Coronary artery (tissue), 2 donors: Measurements from ENCODE around the gene CAD.
"Not testable (repeated sequence)": the region's sequence is repeated elsewhere in the genome, so short reads cannot be mapped to it uniquely, and the experiment has no call there.

ENCODE experiments used
- DNase-seq: peaks from one replicate; pipeline ENCODE4 v3.0.0-alpha.2; 2017; ENCODE audit warnings: low spot score
- H3K27ac ChIP-seq, 2 donors: fragments of 200-600 bp; sonication (generic); one replicate each; pipeline ENCODE4 v1.5.1; 2016 to 2019
- H3K4me3 ChIP-seq: fragments of 200-600 bp; sonication (generic); 2 replicates; pipeline ENCODE4 v1.5.1; 2016; ENCODE audit warnings: mild to moderate bottlenecking, moderate library complexity
- CTCF ChIP-seq: fragments of 200-600 bp; sonication (generic); IDR thresholded peaks from one replicate; pipeline ENCODE4 v1.5.1; 2019; ENCODE audit warnings: antibody characterized with exemption

CAD gene

GRCh38 chr2:27263287-27264252 lies 46.4 kb downstream of the CAD start:
- Histone ChIP-seq H3K27ac (no peak overlapping the region), H3K4me3 (peak overlapping the region; percentile 66)
- no peak for DNase-seq
- no peak for TF ChIP-seq CTCF

- DNase-seq: no peak
These were observed 47.1 kb downstream of the CAD start for GRCh38 chr2:27264253-27264752.

GRCh38 chr2:27264753-27265535 lies 47.8 kb downstream of the CAD start:
- TF ChIP-seq CTCF: no peak
- Histone ChIP-seq H3K4me3 (peak overlapping the region; percentile 66), H3K27ac (no peak overlapping the region)
- DNase-seq: no peak

More at GRCh38 chr2:27264253-27264752, 47.1 kb downstream of the CAD start:
- Histone ChIP-seq H3K4me3 (peak overlapping the region; percentile 66), H3K27ac (no peak overlapping the region)
- TF ChIP-seq CTCF: no peak

GRCh38 chr2:27265536-27265870 lies 48.3 kb downstream of the CAD start:
- no peak overlapping the region for H3K4me3 ChIP-seq
- no peak overlapping the region for H3K27ac ChIP-seq
- DNase-seq: no peak
- no peak for TF ChIP-seq CTCF

GRCh38 chr2:27268296-27268695 lies 51.1 kb downstream of the CAD start:
- H3K27ac ChIP-seq, H3K4me3 ChIP-seq: not testable (repeated sequence)

GRCh38 chr2:27270131-27270530 lies 53.0 kb downstream of the CAD start:
- Histone ChIP-seq H3K27ac (no peak overlapping the region), H3K4me3 (no peak overlapping the region)
- no peak for TF ChIP-seq CTCF
- DNase-seq: no peak

More at GRCh38 chr2:27268296-27268695, 51.1 kb downstream of the CAD start:
- not testable (repeated sequence) for DNase-seq

- Histone ChIP-seq H3K27ac (no peak overlapping the region), H3K4me3 (no peak overlapping the region)
- DNase-seq: no peak
- TF ChIP-seq CTCF: no peak
These were observed 53.5 kb downstream of the CAD start for GRCh38 chr2:27270670-27271069.
